ENCODE measurements around the gene NXPH3. TPM values are rescaled to one million over a fixed set of nuclear protein-coding genes. Genes with fewer than 3 reads are reported as not detected.

NXPH3 gene
- total RNA-seq: not detected

DNA sequence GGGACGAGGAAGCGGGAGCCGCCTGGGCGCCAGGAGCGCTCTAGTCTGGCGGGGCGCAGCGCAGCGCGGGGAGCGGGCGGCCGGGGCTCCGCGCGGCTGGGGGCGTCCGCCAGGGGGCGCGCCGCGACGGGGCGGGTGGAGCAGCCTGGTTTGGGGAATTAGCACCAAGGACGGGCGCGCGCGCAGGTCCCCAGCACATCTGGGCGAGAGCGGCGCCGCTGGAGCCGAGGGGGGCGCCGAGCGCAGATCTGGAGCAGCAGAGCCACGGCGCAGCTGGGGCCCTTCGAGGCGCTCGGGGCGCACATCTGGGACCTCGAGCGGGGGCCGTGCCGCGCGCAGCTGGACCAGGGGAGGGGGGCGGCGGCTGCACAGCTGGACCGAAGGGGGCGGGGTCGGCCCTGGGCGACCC, at the start of gene NXPH3:
Gene NXPH3 (plus strand): TSS at position 193 of the 409 bp plus-strand sequence. CDS start 349 bp downstream, outside the sequence.
- H3K9me3 Mint-ChIP-seq (ENCODE audit: insufficient read depth): no peaks in the 10 kb centered on the region
- DNase-seq (peak; percentile 75), ATAC-seq (peak; percentile 94)
- no peak within 1 kb of the TSS for H3K27ac Mint-ChIP-seq
- ChIA-PET CTCF (interaction anchor here (0.7 to 16.6 kb wide), 12 partner anchors 10 to 141 kb away, joined by 3 to 514 read pairs (median 4); partner anchors contain the start of genes SLC35B1 and SPOP), POLR2A (interaction anchor here (1.3 kb wide), 1 partner anchor 113 kb away, joined by 4 read pairs; no protein-coding TSS in a partner anchor)
- peaks cover 18% of the 10 kb centered on the region for H3K4me1 Mint-ChIP-seq (ENCODE audit: low read depth)
- H3K27me3 Mint-ChIP-seq (ENCODE audit: low read depth): peaks cover 55% of the 10 kb centered on the region
- no peaks in the 10 kb centered on the region for H3K36me3 Mint-ChIP-seq (ENCODE audit: low read depth)
- peak within 1 kb of the TSS; percentile 61 for H3K4me3 Mint-ChIP-seq

DNA sequence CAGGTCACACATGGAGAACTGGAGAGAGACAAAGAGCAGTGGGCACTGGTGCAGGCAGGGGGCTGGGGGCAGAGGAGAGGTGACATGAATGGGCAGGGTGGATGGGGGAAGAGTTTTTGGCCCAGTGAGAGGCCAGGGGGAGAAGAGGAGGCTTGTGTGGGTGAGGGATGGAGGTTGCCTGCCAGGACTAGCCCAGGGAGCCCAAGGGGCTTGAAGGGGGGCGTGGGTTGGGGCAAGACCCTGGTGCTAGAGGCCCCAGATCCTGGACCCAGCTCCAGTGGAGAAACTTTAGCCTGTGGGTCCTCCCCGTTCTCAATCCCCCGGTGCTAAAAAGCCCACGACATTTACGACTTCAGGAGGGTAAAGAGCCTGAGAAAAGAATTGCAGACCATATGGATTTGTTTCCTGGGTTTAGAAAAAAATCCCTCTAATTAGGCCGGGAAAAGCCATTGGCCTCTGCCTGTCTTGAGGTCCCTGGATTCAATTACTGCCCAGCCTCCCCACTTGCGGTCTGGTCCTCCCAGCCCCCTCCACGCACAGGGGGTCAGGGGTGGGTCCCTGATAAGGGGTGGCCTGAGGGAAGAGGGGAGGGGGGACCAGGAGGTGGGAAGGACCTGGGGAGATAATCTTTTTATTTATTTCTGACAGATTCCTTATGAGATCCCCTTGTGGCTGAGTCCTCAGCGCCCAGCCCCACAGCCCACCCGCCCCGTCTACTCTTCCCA, 47.6 kb upstream of the NXPH3 start:
- no peak for DNase-seq
- no peak overlapping the region for H3K4me3 Mint-ChIP-seq
- no peaks in the 10 kb centered on the region for H3K9me3 Mint-ChIP-seq (ENCODE audit: insufficient read depth)
- H3K36me3 Mint-ChIP-seq (ENCODE audit: low read depth): no peaks in the 10 kb centered on the region
- H3K27me3 Mint-ChIP-seq (ENCODE audit: low read depth): peaks cover 27% of the 10 kb centered on the region
- ChIA-PET CTCF (no interaction called here), POLR2A (no interaction called here)
- peaks cover 5% of the 10 kb centered on the region for H3K4me1 Mint-ChIP-seq (ENCODE audit: low read depth)
- H3K27ac Mint-ChIP-seq: peak overlapping the region; percentile 12
- ATAC-seq: no peak

DNA sequence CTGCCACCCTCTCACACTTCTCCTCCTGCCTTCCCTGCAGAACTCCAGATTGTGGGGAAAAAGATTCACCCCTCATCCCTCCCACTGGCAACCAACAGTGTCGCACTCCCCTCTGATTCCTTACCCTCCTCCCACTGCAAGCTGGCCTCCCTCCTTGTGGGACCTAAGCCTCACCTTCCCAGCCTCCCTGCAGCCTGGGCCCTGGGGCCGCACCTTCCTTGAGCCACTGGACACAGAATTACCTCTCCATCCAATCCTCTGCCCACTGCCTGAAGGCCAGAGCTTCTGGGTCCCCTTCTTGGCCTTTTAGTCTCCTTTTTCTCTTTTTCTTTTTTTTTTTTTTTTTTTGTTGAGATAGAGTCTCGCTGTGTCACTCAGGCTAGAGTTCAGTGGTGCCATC, 46.7 kb upstream of the NXPH3 start:
- H3K9me3 Mint-ChIP-seq (ENCODE audit: insufficient read depth): no peaks in the 10 kb centered on the region

DNA sequence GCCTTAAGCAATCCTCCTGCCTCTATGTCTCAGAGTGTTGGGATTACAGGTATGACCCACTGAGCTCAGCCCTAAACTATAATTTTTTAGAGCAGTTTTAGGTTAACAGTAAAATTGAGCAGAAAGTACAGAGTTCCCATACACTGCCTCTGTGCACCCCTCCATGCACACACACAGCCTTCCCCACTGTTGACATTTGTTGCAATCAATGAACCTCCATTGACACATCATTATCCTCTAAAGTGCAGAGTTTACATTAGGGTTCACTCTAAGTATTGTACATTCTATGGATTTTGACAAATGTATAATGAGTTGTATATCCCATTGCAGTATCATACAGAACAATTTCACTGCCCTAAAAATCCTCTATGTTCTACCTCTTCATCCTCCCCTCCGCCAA, 45.6 kb upstream of the NXPH3 start:
- no peaks in the 10 kb centered on the region for H3K36me3 Mint-ChIP-seq (ENCODE audit: low read depth)
- ATAC-seq (no peak), DNase-seq (no peak)
- H3K27me3 Mint-ChIP-seq (ENCODE audit: low read depth): peaks cover 30% of the 10 kb centered on the region
- ChIA-PET CTCF (no interaction called here), POLR2A (no interaction called here)
- H3K27ac Mint-ChIP-seq: no peak overlapping the region
- no peak overlapping the region for H3K4me3 Mint-ChIP-seq
- H3K4me1 Mint-ChIP-seq (ENCODE audit: low read depth): no peaks in the 10 kb centered on the region
- no peaks in the 10 kb centered on the region for H3K9me3 Mint-ChIP-seq (ENCODE audit: insufficient read depth)

More for the DNA sequence above, 46.7 kb upstream of the NXPH3 start:
- DNase-seq (no peak), ATAC-seq (no peak)
- Mint-ChIP-seq H3K27me3 (ENCODE audit: low read depth) (peaks cover 30% of the 10 kb centered on the region), H3K36me3 (ENCODE audit: low read depth) (no peaks in the 10 kb centered on the region), H3K4me3 (no peak overlapping the region), H3K27ac (no peak overlapping the region), H3K4me1 (ENCODE audit: low read depth) (no peaks in the 10 kb centered on the region)
- ChIA-PET CTCF (no interaction called here), POLR2A (no interaction called here)

DNA sequence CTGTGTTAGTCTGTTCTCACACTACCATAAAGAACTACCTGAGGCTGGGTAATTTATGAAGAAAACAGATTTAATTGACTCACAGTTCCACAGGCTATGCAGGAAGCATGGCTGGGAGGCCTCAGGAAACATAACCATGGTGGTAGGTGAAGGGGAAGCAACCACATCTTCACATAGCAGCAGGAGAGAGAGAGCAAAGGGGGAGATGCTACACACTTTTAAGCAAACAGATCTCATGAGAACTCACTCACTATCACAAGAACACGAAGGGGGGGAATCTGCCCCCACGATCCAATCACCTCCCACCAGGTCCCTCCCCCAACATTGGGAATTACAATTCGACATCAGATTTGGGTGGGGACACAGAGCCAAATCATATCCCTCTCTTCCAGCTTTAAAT, 31.8 kb upstream of the NXPH3 start:
- CTCF ChIA-PET: interaction anchor here (1.4 kb wide), 1 partner anchor 13 kb away, joined by 7 read pairs; no protein-coding TSS in a partner anchor
- POLR2A ChIA-PET: no interaction called here

DNA sequence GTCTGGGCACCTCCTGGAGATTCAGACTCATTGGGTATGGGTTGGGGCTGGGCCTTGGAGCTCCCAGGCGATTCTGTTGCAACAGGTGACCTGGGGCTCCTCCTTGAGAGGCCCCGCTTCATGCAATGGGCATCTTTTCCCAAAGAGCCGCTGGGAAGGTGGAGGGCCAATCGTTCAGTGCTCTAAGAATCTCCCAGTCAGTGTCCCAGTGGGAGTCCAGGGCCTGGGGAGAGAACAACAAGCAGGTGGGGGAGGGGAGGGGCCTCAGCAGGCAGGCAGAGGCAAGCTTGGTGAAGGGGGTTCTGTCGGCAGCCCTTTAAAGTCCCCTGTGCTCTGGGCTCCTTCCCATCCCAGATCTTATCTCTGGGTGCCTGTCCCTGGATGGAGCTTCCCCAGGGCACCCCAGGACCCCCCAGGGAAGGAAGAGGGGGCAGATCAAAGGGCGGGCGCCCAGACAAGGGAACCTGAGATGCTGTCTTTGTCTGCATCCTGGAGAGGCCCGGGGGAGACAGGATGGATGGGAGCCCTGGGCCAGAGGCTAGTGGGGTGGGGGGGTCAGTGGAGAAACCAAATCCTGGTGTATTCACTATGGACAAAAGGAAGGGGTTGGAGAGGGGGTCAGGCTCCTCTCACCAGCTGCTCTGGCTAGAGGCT, 30.5 kb upstream of the NXPH3 start:
- H3K9me3 Mint-ChIP-seq (ENCODE audit: insufficient read depth): peaks cover 4% of the 10 kb centered on the region
- POLR2A ChIA-PET: no interaction called here
- H3K36me3 Mint-ChIP-seq (ENCODE audit: low read depth): no peaks in the 10 kb centered on the region

More for the DNA sequence above, 31.8 kb upstream of the NXPH3 start:
- H3K4me3 Mint-ChIP-seq: no peak overlapping the region
- peaks cover 8% of the 10 kb centered on the region for H3K27me3 Mint-ChIP-seq (ENCODE audit: low read depth)
- peaks cover 4% of the 10 kb centered on the region for H3K9me3 Mint-ChIP-seq (ENCODE audit: insufficient read depth)
- no peaks in the 10 kb centered on the region for H3K36me3 Mint-ChIP-seq (ENCODE audit: low read depth)
- H3K27ac Mint-ChIP-seq: no peak overlapping the region
- H3K4me1 Mint-ChIP-seq (ENCODE audit: low read depth): peaks cover under 1% of the 10 kb centered on the region
- no peak for DNase-seq
- no peak for ATAC-seq

DNA sequence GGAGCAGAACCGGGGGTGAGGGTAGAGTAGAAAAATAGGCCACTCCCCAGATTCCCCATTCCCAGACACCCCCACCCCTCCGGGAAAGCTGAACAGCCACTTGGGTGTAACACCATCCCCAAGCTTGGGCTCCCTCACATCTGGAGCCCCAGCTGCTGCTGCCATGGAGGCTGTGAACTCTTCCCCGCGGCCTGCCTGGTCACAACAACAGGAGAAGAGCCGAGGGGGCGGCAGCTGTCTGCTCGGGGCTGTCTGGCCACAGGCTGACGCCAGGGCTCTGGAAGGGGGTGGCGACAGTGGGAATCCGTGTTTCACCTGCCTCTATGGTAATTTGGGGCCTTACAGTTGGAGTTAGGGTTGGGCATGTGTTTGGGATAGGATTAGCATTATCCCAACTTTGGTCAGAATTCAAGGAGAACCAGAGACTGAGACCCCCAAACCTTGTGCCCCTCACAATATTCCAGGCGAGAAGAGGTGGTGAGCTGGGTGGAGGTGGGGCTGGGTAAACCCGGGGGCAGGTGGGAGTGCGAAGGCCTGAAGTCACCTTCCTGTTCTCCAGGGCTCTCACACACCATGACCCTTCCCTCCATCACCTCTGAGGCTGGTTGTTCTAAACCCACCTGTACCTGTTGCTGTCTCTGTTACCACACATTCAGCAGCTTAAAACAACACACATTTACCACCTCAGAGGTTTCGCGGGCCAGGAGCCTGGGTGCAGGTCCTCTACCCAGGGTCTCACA, 29.7 kb upstream of the NXPH3 start:
- Mint-ChIP-seq H3K4me3 (no peak overlapping the region), H3K4me1 (ENCODE audit: low read depth) (peaks cover 1% of the 10 kb centered on the region), H3K36me3 (ENCODE audit: low read depth) (no peaks in the 10 kb centered on the region), H3K27ac (no peak overlapping the region), H3K9me3 (ENCODE audit: insufficient read depth) (peaks cover 4% of the 10 kb centered on the region), H3K27me3 (ENCODE audit: low read depth) (peaks cover 6% of the 10 kb centered on the region)
- ChIA-PET POLR2A (no interaction called here), CTCF (interaction anchor here (2.3 kb wide), 1 partner anchor 10 kb away, joined by 6 read pairs; no protein-coding TSS in a partner anchor)
- no peak for DNase-seq
- ATAC-seq: no peak

More for the DNA sequence above, 30.5 kb upstream of the NXPH3 start:
- peaks cover 1% of the 10 kb centered on the region for H3K4me1 Mint-ChIP-seq (ENCODE audit: low read depth)
- H3K4me3 Mint-ChIP-seq: no peak overlapping the region
- DNase-seq: no peak
- ATAC-seq: no peak
- no peak overlapping the region for H3K27ac Mint-ChIP-seq
- peaks cover 8% of the 10 kb centered on the region for H3K27me3 Mint-ChIP-seq (ENCODE audit: low read depth)
- CTCF ChIA-PET: interaction anchor here (2.3 kb wide), 1 partner anchor 11 kb away, joined by 6 read pairs; no protein-coding TSS in a partner anchor

DNA sequence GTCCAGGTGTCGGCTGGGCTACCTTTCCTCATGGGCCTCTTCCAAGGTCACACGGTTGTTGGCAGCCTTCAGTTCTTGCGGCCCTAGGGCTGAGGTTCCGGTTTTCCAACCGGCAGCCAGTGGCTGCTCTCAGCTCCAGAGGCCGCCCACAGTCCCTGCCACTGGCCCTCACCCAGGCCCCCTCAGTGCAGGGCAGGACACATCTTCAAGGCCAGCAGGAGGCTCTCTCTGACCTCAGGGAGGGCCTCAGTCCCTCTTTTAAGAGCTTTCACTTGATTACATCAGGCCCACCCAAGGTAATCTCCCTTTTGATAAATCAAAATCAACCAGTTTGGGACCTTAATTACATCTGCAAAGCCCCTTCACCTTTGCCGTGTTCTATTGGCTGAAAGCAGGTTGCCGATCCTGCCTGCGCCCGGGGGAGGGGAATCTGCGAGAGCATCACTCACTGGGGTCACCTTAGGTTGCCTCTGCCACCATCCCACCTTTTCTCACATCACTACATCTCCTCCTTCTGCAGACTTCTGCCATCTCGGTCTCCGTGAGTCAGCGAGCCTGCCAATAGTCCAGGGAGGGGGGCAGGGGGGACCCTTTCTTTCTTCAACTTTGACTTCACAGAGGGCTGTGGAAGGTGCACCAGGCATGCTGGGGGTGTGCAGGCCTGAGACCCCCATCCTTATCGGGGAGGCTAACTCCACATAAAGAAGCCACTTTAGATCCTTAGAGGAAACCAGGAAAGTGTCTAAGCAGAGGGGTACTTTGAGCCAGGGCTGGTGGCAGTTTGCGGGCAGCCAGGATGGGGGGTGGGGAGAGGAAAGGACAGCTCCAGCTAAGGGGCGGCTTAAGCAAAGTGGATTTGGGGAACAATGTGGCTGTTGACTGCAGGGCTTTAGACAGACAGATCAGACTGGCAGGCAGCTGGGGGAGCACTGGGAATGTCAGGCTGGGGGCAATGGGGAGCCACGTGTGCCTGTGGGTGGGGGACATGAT, 28.8 kb upstream of the NXPH3 start:
- Mint-ChIP-seq H3K36me3 (ENCODE audit: low read depth) (no peaks in the 10 kb centered on the region), H3K27ac (no peak overlapping the region), H3K4me3 (no peak overlapping the region), H3K9me3 (ENCODE audit: insufficient read depth) (peaks cover 4% of the 10 kb centered on the region), H3K27me3 (ENCODE audit: low read depth) (peaks cover 5% of the 10 kb centered on the region), H3K4me1 (ENCODE audit: low read depth) (peaks cover 1% of the 10 kb centered on the region)
- no peak for DNase-seq
- CTCF ChIA-PET: interaction anchor here (0.6 to 2.3 kb wide), 2 partner anchors 9 to 11 kb away, joined by 3 to 6 read pairs; no protein-coding TSS in a partner anchor
- POLR2A ChIA-PET: no interaction called here
- no peak for ATAC-seq

DNA sequence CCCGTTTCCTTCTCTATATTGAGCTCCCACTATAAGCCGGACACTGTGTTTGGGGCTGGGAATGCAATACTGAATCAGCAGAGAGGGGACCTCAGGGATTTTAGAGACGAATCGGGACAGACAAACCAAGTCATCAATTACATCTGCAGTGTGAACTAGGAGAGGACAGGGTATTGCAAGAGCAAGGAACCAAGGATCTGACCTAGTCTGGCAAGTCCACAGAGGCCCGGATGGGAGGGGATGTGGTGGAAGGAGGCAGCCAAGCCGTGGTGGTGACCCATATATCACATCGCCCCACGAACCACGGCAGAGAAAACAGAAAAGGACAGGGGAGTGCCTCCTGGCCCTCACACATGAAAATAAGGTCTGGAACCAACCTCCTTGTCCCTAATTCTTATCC, 28.1 kb upstream of the NXPH3 start:
- Mint-ChIP-seq H3K36me3 (ENCODE audit: low read depth) (no peaks in the 10 kb centered on the region), H3K4me3 (no peak overlapping the region), H3K27ac (no peak overlapping the region), H3K27me3 (ENCODE audit: low read depth) (peaks cover 2% of the 10 kb centered on the region), H3K4me1 (ENCODE audit: low read depth) (peaks cover 1% of the 10 kb centered on the region), H3K9me3 (ENCODE audit: insufficient read depth) (peaks cover 4% of the 10 kb centered on the region)
- POLR2A ChIA-PET: no interaction called here
- no peak for DNase-seq
- CTCF ChIA-PET: interaction anchor here (0.6 kb wide), 1 partner anchor 10 kb away, joined by 3 read pairs; no protein-coding TSS in a partner anchor
- no peak for ATAC-seq

DNA sequence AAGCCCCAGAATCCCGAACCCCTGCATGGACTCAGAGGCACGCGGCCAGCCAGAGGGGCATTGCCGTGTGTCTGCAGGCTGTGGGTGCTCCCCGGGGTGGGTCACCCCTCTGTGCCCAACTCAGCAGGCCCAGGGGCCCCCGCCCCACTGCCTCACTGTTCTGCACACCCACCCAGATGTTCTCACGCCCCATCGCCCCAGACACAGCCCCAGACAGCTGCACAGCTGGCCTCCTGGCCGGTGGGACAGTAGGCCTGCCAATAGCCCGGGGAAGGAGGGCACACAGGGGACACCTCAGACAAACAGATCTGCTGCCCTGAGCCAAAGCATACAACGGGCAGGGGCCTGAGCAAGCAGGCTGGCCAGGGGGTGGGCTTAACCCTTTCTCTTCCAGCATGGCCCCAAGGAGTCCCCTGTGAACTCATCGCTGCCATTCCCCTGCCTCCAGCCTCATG, 27.6 kb upstream of the NXPH3 start:
- H3K9me3 Mint-ChIP-seq (ENCODE audit: insufficient read depth): peaks cover 4% of the 10 kb centered on the region
- no peak for DNase-seq
- H3K36me3 Mint-ChIP-seq (ENCODE audit: low read depth): no peaks in the 10 kb centered on the region
- CTCF ChIA-PET: interaction anchor here (0.6 kb wide), 1 partner anchor 9 kb away, joined by 3 read pairs; no protein-coding TSS in a partner anchor
- POLR2A ChIA-PET: no interaction called here
- peaks cover 1% of the 10 kb centered on the region for H3K4me1 Mint-ChIP-seq (ENCODE audit: low read depth)
- H3K4me3 Mint-ChIP-seq: no peak overlapping the region
- peaks cover 5% of the 10 kb centered on the region for H3K27me3 Mint-ChIP-seq (ENCODE audit: low read depth)
- H3K27ac Mint-ChIP-seq: no peak overlapping the region
- no peak for ATAC-seq
